AG08396 (cell line): Measurements from ENCODE around the gene CCDC171.

Experiments
- DNase-seq: peaks from one replicate; pipeline ENCODE4 v3.0.0; 2012; ENCODE audit warnings: low spot score, mixed read lengths

Gene CCDC171

GRCh38 chr9:15882883-15883282, 330.0 kb downstream of the CCDC171 start:
- DNase-seq = no peak

- DNase-seq = no peak
Observed at GRCh38 chr9:15885464-15885863, 332.6 kb downstream of the CCDC171 start.

- DNase-seq = peak; percentile 11
Observed at GRCh38 chr9:15889555-15889954, 336.7 kb downstream of the CCDC171 start.

GRCh38 chr9:15901572-15901971, 348.7 kb downstream of the CCDC171 start:
- DNase-seq = no peak

DNA sequence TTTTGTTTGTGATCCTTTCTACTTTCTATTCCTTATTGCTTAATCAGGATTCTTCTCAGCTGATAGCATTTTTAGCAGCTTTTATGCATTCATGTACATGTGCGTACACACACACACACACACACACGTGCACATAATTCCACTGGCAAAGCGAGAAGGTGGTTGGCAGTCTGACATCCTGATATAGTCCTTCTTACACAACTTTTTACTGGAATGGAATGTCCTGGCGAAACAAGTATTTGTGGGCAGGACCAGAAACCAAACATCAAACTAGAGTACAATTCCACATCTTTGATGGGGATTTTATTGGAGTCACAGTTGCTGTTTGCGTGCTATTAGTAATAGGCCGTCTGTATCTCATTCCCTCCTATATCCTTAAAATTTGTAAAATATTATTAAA, 356.5 kb downstream of the CCDC171 start:
- peak; percentile 17 for DNase-seq

- DNase-seq = no peak
Observed at GRCh38 chr9:15915711-15916110, 362.9 kb downstream of the CCDC171 start.

GRCh38 chr9:15927161-15927560, 374.3 kb downstream of the CCDC171 start:
- DNase-seq = no peak

DNA sequence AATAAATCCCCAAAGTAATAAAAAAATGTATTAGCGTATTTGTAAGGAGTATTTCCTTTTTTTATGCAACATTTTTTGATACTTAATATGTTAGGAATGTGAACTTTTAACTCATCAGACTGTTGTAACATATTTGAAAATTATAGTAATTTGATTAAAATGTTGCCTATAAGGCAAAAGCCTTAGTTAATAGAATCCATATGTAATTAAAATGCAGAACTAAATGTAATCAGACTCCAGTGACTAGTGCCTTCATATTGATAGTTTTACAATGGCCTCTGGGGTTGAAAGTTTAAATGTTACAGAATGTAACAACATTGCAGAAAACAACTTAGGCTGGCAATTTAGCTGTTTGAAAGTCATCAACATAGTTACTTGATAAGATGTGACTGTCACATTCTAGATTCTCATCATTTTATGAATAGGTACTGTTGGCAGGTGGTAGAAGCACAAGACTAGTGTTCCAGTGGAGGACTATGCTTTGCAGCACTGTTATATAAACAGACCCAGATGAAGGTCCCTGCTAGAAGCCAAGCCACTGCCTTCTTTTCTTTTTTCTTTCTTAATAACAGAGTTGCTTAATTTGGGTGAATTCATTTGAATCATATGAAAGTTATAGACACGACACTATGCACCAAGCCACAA, 382.9 kb downstream of the CCDC171 start:
- no peak for DNase-seq

DNA sequence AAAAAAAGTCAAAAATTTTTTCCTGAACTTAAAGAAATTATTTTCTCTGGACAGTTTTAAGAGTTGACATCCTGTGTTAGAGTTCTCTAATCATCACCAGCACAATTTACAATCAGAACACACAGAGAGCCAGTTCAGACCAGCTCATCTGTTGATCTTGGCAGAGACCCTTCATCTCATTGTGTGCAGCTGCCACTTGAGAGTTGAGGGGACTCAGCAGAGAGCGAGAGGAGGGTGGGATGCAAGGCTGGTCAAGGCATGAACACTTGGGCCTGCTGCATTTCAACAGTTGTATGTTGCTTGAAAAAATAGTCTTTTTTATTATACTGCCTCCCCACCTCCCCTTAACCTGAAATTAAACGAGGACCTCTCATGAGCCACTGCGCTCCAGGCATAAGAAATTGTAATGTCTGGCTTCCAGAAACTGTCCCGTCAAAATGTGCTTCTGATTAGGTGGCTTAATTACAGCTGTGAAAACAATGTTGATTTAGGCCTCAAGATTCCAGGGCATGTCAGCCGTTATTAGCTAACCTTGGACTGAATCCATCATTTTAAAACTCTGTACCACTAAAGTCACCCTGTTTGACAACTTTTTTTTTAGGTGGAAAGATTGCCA, 383.6 kb downstream of the CCDC171 start:
- no peak for DNase-seq

DNA sequence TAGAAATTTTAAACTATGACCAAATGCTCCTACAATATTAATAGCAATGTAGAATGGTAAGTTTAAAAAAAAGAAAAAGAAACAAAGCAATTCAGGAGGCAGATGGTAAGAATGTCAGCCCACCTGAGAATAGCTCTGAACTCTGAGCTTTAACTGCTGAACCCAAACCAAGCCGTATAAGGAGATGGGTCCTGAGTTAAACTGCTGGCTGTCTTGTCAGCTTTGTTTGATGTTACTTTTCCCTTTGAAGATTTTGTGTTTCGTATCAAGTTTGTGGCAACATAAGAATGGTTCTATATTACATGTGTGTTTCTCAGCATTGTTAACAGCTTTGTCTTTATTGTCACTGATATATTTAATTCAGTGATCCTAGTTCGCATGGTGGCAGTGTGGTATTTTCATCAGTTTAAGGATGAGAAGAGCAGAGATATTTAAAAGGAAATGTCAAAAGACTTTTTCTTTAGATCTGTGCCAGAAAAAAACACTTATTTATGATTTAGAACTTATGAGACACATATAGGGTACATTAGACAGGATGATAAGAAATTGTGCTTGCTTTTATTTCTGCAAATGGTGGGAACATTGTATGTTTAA, 390.1 kb downstream of the CCDC171 start:
- no peak for DNase-seq

- DNase-seq = no peak
Observed at GRCh38 chr9:15944341-15944740, 391.5 kb downstream of the CCDC171 start.

DNA sequence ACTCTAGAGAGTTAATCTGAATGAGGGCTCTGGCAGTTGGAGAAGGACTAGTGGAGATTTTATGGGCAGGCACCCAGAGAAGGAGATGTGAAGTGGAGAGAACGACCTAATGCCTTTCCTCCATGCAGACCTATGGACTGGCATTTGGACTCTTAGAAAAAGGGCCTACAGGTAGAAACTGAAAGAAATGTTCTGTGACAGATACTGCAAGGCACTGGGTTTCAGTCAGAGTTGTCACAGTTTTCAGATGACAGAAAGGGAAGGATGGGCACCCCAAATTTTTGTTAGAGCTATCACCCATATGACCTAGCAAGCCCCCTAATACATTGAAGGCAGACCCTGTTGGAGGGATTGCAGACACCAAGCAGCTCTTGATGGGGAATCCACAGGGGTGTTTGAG, 406.8 kb downstream of the CCDC171 start:
- DNase-seq = no peak

GRCh38 chr9:15961217-15961616, 408.4 kb downstream of the CCDC171 start:
- no peak for DNase-seq

- no peak for DNase-seq
Observed at GRCh38 chr9:15965246-15965745, 412.5 kb downstream of the CCDC171 start.

DNA sequence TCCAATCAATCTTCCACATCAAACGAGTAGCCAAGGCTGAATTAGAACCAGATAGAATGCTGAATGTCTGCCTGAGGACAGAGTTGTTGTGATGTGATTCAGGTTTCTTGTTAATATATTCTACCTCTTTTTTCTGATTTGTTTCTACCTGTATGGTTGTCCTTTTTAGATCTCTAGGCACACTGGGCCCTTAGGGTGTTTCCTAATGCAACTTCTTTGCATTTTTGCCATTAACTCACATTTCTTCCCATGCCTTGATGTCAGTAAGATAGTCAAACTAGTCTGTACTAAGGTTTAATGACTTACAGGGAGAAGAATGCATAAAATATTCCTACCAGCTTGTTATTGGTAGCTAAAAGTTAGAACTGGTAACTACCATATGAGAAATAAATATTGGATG, 413.6 kb downstream of the CCDC171 start:
- DNase-seq = no peak

- DNase-seq = no peak
Observed at GRCh38 chr9:15967068-15967467, 414.2 kb downstream of the CCDC171 start.

- no peak for DNase-seq
Observed at GRCh38 chr9:15972760-15973159, 419.9 kb downstream of the CCDC171 start.

GRCh38 chr9:15975101-15975778, 422.4 kb downstream of the CCDC171 start:
- no peak for DNase-seq

- DNase-seq = no peak
Observed at GRCh38 chr9:15977438-15977837, 424.6 kb downstream of the CCDC171 start.

DNA sequence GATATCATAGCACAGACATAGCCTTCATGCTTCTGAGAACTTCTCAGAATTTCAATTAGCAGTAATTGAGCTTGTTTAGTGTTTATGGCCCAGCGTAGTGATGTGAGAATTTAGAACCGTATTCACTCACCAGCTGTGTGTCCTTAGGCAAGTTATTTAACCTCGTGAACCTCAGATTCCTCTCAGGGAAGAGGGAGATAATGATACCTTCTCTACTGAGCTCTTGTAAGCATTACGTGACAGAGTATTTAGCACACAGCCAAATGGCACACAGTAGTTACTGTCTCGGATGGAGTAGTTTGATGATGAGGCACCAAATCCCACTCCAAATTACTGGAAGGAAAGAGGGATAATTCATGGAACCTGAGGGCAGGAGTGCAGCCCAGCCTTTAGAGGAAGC, 429.3 kb downstream of the CCDC171 start:
- DNase-seq = no peak

DNA sequence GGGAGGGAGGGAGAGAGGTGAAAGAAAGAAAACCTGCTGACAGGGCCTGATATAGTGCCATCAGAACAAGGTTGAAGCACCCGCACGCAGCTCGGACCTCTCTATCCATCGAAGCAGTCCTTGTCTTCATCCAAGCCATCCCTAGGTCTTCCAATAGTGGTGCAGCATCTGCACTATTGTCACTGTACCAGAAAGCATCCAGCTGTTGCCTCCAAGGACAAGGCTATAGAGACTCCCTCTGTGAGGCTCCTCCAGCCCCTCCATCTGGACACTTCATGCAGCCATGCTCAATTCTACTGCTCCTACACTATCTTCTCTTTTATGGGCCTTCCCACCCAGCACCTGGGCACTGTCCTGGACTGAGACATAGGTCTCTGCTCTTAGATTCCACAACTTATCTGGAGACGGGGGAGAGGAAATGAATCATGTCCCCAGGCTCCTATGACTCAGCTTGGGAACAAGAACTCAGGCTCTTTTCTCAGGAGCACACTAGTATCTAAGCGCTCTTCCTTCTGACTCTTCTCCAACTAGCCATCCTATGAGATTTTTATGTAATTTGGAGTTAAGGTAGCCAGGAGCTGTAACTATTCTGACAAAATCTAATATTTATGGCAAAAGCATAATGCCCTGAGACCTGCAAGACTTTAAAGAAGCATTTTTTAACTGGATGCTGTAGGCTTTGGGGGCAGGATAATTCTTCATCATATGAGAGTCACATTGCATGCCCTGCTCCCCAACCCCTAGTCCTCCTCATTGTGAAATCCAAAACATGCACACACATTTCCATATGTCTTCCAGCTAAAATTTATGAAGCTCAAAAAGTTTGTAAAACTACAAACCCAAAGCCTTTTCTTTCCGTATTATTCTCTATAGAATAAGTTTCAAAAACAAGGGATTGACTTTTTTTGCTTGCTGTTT, 446.8 kb downstream of the CCDC171 start:
- DNase-seq = peak; percentile 59

DNA sequence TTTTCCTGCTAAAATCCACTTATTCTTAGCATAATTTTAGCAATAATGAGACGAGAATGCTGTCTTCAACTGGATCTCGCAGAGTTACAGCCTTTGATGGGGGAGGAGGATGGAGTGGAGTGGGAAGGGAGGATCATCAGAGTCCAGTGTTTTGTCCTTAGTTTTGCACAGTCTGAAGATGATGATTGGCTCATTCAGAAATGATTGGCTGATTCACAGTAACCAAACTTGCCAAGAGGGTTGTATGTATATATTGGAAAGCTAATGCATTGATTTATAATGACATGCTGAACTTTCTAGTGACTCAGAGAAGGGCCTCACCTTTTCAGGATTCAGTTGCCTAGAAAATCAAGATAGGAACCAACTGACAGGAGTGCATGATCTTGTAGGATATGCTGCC, 448.0 kb downstream of the CCDC171 start:
- no peak for DNase-seq
